ENCODE measurements around the gene HS2ST1. TPM values are rescaled to one million over a fixed set of nuclear protein-coding genes. Genes with fewer than 3 reads are reported as not detected.
"Not testable (repeated sequence)": the region's sequence is repeated elsewhere in the genome, so short reads cannot be mapped to it uniquely, and the experiment has no call there.

Gene HS2ST1
- total RNA-seq, 3 donors from 2014 or later (not counting 1 experiment from before 2014, with no cell fraction given), result 12.5 to 18.4 (median 14.3) TPM

- no peak overlapping the region for H3K4me3 ChIP-seq (ENCODE audit: low read length)
- DNase-seq, result no peak
- H3K27ac ChIP-seq (ENCODE audit: low read length), result no peak overlapping the region
- Mint-ChIP-seq H3K4me1 (peaks cover 24 to 31% of the 10 kb centered on the region in 2 donors), H3K36me3 (no peaks in the 10 kb centered on the region), H3K4me3 (no peak overlapping the region), H3K27me3 (ENCODE audit: low read depth in 2 of 2) (no peaks in the 10 kb centered on the region), H3K9me3 (no peaks in the 10 kb centered on the region), H3K27ac (no peak overlapping the region)
- no peaks in the 10 kb centered on the region for H3K27me3 ChIP-seq (ENCODE audit: control insufficient read depth, insufficient read depth, low read length)
- no peak for ATAC-seq
- peaks cover 2% of the 10 kb centered on the region for H3K36me3 ChIP-seq (ENCODE audit: control insufficient read depth, insufficient read depth, low read length)
- H3K4me1 ChIP-seq (ENCODE audit: control insufficient read depth, insufficient read depth, low read length), result no peaks in the 10 kb centered on the region
- no peak for TF ChIP-seq CTCF (IDR thresholded peaks at IDR 0.05)
- H3K9me3 ChIP-seq (ENCODE audit: control insufficient read depth, insufficient read depth, low read length), result no peaks in the 10 kb centered on the region
- intact Hi-C loops (cut with micrococcal nuclease), result no loop called here
- WGBS (ENCODE audit: insufficient coverage), result 95% methylated on average over 4 of the region's 5 CpGs
These were observed 26.8 kb upstream of the HS2ST1 start for GRCh38 chr1:86887479-86888162.

GRCh38 chr1:86888327-86888726 lies 26.1 kb upstream of the HS2ST1 start:
- H3K27me3 ChIP-seq (ENCODE audit: control insufficient read depth, insufficient read depth, low read length), result no peaks in the 10 kb centered on the region
- H3K27ac ChIP-seq (ENCODE audit: low read length), result no peak overlapping the region
- DNase-seq, result no peak
- Mint-ChIP-seq H3K27me3 (ENCODE audit: low read depth in 2 of 2) (no peaks in the 10 kb centered on the region), H3K4me1 (peaks cover 19 to 26% of the 10 kb centered on the region in 2 donors), H3K36me3 (no peaks in the 10 kb centered on the region), H3K9me3 (no peaks in the 10 kb centered on the region), H3K27ac (no peak overlapping the region), H3K4me3 (no peak overlapping the region)
- WGBS (ENCODE audit: insufficient coverage), result 100% methylated on average over 4 of the region's 5 CpGs
- no peak for TF ChIP-seq CTCF (IDR thresholded peaks at IDR 0.05)
- H3K9me3 ChIP-seq (ENCODE audit: control insufficient read depth, insufficient read depth, low read length), result no peaks in the 10 kb centered on the region
- intact Hi-C loops (cut with micrococcal nuclease), result no loop called here
- H3K36me3 ChIP-seq (ENCODE audit: control insufficient read depth, insufficient read depth, low read length), result peaks cover 2% of the 10 kb centered on the region
- H3K4me1 ChIP-seq (ENCODE audit: control insufficient read depth, insufficient read depth, low read length), result no peaks in the 10 kb centered on the region
- no peak overlapping the region for H3K4me3 ChIP-seq (ENCODE audit: low read length)
- no peak for ATAC-seq

DNA sequence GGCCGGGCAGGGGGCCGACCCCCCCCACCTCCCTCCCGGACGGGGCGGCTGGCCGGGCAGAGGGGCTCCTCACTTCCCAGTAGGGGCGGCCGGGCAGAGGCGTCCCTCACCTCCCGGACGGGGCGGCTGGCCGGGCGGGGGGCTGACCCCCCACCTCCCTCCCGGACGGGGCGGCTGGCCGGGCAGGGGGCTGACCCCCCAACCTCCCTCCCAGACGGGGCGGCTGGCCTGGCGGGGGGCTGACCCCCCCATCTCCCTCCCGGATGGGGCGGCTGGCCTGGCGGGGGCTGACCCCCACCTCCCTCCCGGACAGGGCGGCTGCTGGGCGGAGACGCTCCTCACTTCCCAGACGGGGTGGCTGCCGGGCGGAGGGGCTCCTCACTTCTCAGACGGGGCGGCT lies 15.0 kb upstream of the HS2ST1 start:
- H3K9me3 Mint-ChIP-seq; H3K4me1 ChIP-seq (ENCODE audit: control insufficient read depth, insufficient read depth, low read length); H3K27ac ChIP-seq (ENCODE audit: low read length); intact Hi-C loops (cut with micrococcal nuclease); H3K4me3 ChIP-seq (ENCODE audit: low read length); H3K4me3 Mint-ChIP-seq; H3K9me3 ChIP-seq (ENCODE audit: control insufficient read depth, insufficient read depth, low read length); H3K27me3 ChIP-seq (ENCODE audit: control insufficient read depth, insufficient read depth, low read length); H3K27me3 Mint-ChIP-seq (ENCODE audit: low read depth in 2 of 2); DNase-seq; H3K36me3 Mint-ChIP-seq; H3K27ac Mint-ChIP-seq; ATAC-seq: not testable (repeated sequence)
- H3K36me3 ChIP-seq (ENCODE audit: control insufficient read depth, insufficient read depth, low read length), result peaks cover 28% of the 10 kb centered on the region
- 100% methylated on average over 1 of the region's 33 CpGs for WGBS (ENCODE audit: insufficient coverage)
- peaks cover 23 to 35% of the 10 kb centered on the region in 2 donors for H3K4me1 Mint-ChIP-seq

GRCh38 chr1:86905875-86906274 lies 8.6 kb upstream of the HS2ST1 start:
- WGBS (ENCODE audit: insufficient coverage), result no CpG with 5 or more reads among the region's 1 CpG
- peaks cover 25 to 35% of the 10 kb centered on the region in 2 donors for H3K4me1 Mint-ChIP-seq
- DNase-seq (no peak), ATAC-seq (no peak)
- peaks cover 27% of the 10 kb centered on the region for H3K36me3 ChIP-seq (ENCODE audit: control insufficient read depth, insufficient read depth, low read length)
- no peak overlapping the region for H3K27ac ChIP-seq (ENCODE audit: low read length)
- no peaks in the 10 kb centered on the region for H3K9me3 ChIP-seq (ENCODE audit: control insufficient read depth, insufficient read depth, low read length)
- H3K4me1 ChIP-seq (ENCODE audit: control insufficient read depth, insufficient read depth, low read length), result no peaks in the 10 kb centered on the region
- no peaks in the 10 kb centered on the region for H3K9me3 Mint-ChIP-seq
- intact Hi-C loops (cut with micrococcal nuclease), result no loop called here
- no peak overlapping the region for H3K4me3 ChIP-seq (ENCODE audit: low read length)
- no peak for TF ChIP-seq CTCF (IDR thresholded peaks at IDR 0.05)
- H3K27me3 ChIP-seq (ENCODE audit: control insufficient read depth, insufficient read depth, low read length), result no peaks in the 10 kb centered on the region
- no peaks in the 10 kb centered on the region for H3K36me3 Mint-ChIP-seq
- H3K27me3 Mint-ChIP-seq (ENCODE audit: low read depth in 2 of 2), result no peaks in the 10 kb centered on the region
- no peak overlapping the region for H3K27ac Mint-ChIP-seq
- no peak overlapping the region for H3K4me3 Mint-ChIP-seq
